GM12864 (cell line): ENCODE data around the gene IL11RA.

Source experiments
- DNase-seq: peaks from one replicate; pipeline ENCODE4 v3.0.0-alpha.2; 2011; ENCODE audit warnings: low read depth
- H3K4me3 ChIP-seq: 2 replicates; pipeline ENCODE4 v1.5.1; 2011; ENCODE audit warnings: mild to moderate bottlenecking, low read depth, low read length, control low read depth
- CTCF ChIP-seq: IDR thresholded peaks from 2 replicates; pipeline ENCODE4 v1.5.1; 2011; ENCODE audit warnings: low read depth, mild to moderate bottlenecking, moderate library complexity, low read length, control low read depth, inconsistent platforms; ENCODE audit errors: missing control alignments

The IL11RA gene

DNA sequence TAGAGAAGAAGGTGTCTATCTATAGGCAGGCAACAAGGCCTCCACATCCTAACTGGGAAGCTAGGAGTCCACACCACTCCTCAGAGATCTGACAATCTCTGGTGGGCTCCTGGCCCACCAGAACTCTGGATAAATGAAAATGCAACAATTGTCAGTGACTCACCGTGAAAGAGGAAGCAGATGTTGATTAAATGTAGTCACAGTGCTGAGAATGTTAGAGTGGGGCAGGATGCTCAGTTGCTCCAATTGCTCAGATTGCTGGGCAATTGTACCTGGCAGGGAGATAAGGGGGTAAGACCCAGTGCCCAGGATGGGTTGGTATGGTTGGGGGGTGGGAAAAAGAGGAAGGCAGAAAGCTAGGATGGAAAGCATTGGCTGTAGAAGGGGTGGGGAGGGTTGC is 34.7 kb downstream of the IL11RA start:
- no peak overlapping the region for H3K4me3 ChIP-seq
- no peak for DNase-seq
- TF ChIP-seq CTCF, result no peak

GRCh38 chr9:34687276-34688030 is 35.5 kb downstream of the IL11RA start:
- no peak overlapping the region for H3K4me3 ChIP-seq
- TF ChIP-seq CTCF, result no peak
- no peak for DNase-seq

DNA sequence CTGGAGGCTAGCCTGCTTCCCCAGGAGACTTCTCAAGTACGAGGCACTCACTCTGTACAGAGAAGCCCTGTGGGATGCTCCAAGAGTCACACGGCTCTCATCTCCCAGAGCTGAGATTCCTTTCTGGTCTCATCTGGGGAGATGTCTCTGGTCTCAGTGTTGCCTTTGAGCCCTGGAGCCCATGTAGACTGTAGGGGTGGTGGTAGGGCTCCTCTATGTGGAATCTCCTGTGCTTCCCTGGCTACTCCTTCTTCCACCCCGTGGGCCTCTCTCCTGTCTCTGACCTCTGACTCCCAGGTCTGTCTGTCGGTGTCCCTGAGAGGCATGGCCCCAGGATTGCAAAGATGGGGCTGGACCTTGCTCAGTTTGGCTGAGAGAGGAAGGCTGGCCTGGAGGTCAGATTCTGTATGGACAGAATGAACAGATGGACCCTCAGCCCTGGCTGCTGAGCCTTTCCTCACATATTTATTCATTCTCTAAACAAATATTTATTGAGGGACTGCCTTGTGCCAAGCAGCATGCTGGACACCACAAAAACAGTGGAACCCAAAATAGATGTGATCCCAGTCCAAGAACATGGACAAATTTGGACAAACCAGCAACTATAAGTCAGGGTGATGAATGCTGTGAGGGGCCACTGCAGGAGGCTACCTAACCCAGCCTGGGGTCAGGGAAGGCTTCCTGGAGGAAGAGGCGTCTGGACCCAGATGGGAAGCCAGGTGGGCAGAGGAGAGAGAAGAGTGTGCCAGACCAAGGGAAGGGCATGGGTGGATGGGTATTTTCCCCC is 36.5 kb downstream of the IL11RA start:
- no peak for TF ChIP-seq CTCF
- no peak for DNase-seq
- H3K4me3 ChIP-seq, result no peak overlapping the region

DNA sequence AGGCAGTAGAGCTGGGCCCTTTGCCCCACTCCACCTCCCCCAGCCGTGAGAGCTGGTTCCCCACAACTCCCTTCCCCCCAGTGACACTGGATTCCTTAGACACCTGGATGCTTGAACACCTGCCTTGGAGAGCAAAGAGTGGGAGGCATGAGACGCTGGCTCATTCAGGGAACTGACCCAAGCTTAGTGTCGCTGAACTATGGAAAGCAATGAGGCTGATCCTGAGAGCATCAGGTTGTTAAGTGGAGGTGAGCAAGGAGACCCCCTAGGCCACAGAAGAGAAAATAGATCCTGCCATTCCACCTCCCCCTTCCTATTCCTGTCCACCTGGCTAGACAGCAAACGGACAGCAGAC is 37.1 kb downstream of the IL11RA start:
- DNase-seq, result no peak
- no peak overlapping the region for H3K4me3 ChIP-seq
- no peak for TF ChIP-seq CTCF

- no peak for TF ChIP-seq CTCF
- no peak for DNase-seq
- no peak overlapping the region for H3K4me3 ChIP-seq
These were observed 37.5 kb downstream of the IL11RA start for GRCh38 chr9:34689512-34689911.

DNA sequence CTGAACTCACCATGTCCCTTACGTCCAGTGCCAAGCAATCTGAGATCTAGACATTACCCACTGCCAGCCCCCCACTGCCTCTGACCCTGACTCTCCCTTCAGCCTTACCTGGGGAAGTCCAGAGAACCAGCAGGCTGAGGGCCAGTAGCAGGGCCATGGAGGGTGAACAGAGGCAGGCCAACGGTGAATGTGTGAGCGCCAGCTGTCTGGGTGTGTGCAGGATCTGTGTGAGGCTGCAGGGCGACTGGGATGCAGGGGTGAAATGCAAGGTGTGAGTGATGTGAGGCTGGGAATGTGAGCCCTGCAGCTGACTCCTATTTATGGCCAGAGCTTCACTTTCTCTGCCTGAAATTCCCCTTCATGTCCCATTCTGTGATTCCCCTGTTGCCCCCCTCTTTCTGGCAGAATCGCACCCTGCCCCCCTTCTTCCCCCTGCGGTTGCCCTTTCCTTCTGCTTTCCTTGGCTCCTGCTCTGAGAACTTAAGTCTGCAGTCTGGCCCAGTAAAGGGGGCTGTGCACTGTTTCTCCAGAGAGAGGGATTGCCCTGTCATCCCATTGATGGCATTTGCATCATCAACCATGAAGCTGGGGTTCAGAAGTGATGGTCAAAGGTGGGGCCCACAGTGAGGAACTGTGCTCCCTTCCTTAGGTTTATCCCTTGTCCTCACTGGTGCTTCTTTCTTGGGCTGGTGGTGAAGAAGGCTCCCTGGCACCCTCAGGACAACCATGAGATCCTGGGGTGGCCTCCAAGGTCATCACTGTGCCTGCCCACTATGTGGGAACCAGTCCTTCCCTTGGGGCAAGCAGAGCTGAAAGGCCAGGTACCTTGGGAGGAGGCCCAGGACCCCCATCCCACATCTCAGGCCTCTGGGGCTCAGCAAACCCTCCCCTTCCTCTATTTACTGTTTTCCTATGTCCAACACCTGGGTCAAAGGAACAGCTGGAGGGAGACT is 39.3 kb downstream of the IL11RA start, which contains the start of gene CCL19:
CCL19 (minus strand) TSS at position 294 of the 953 bp plus-strand sequence; CDS start at position 157, 137 bp downstream.
- no peak for TF ChIP-seq CTCF
- DNase-seq, result no peak
- no peak within 1 kb of the TSS for H3K4me3 ChIP-seq
